AG04449 (cell line): ENCODE data around the gene GPRIN3.
"Not testable (repeated sequence)": the region's sequence is repeated elsewhere in the genome, so short reads cannot be mapped to it uniquely, and the experiment has no call there.

ENCODE experiments used
- CTCF ChIA-PET: fragments of 350-600 bp; formaldehyde crosslinking; extraction: SDS; loops from one replicate; lab custom pipeline; 2021; ENCODE audit warnings: antibody characterized with exemption; lab: Yijun Ruan, JAX
- POLR2A ChIA-PET: fragments of 400-600, 350-600 bp; formaldehyde crosslinking; extraction: SDS; loops from one replicate; lab custom pipeline; 2020; ENCODE audit warnings: antibody characterized with exemption, inconsistent platforms; lab: Yijun Ruan, JAX
- DNase-seq: peaks from one replicate; pipeline ENCODE4 v3.0.0-alpha.2; 2010; ENCODE audit warnings: low read depth, low spot score
- H3K4me3 ChIP-seq: 2 replicates; pipeline ENCODE4 v1.5.1; 2011; ENCODE audit warnings: low read depth, mild to moderate bottlenecking, control low read depth, low read length
- CTCF ChIP-seq: IDR thresholded peaks from one replicate; pipeline ENCODE4 v1.5.1; 2011; ENCODE audit warnings: mild to moderate bottlenecking, moderate library complexity, low read length, control low read depth, inconsistent platforms; ENCODE audit not compliant: insufficient read depth; ENCODE audit errors: missing control alignments

Gene GPRIN3

DNA sequence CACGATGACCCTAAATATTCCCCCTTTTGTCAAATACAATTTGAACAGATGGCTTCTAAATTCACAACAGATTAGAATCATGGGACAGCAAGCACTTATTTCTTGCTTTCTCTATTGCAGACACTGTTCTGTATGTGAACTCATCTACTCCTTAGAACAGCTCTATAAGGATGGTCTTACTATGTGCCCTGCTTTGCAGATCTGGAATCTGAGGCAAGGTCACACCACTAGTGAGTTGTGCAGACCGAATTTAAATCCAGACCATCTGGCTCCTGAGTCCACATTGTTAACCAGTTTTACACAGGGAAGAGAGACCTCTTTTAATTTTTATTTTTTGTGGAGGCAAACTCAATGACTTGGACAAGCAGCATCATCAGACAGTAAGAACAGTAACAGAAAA is 50.2 kb downstream of the GPRIN3 start:
- H3K4me3 ChIP-seq: no peak overlapping the region
- ChIA-PET POLR2A (no interaction called here), CTCF (interaction anchor here (1.1 kb wide), 1 partner anchor 15 kb away, joined by 3 read pairs; no protein-coding TSS in a partner anchor)
- TF ChIP-seq CTCF: no peak
- no peak for DNase-seq

DNA sequence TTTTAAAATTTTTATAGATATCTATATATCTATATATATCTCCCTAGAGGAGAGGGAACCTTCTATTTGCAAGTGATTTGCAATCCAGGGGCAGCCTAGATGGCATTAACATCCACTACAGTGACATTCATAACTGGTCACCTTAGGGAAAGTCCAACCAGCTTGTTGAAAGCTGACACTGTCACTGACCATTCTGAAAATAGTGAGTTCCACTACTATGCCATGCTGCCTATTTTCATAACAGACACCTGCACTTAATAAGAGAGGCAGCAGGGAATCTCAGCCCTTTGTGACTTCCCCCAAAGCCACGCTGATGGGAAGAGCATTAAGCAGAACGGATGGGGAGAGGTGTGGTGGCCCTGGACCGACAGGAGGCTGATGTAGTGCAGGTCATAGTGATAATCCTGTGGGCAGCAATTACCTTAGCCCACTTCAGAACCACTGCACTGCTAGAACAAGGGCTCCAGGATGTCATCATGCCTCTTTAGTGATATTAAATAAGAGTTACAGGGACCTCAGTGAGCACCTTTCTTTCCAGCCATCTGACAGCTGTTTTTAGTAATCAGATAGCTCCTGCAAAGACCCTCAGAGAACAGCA is 51.3 kb downstream of the GPRIN3 start:
- DNase-seq: no peak
- H3K4me3 ChIP-seq: no peak overlapping the region
- no peak for TF ChIP-seq CTCF
- CTCF ChIA-PET: interaction anchor here (1.1 to 1.3 kb wide), 2 partner anchors 14 to 161 kb away, joined by 3 to 6 read pairs; no protein-coding TSS in a partner anchor
- POLR2A ChIA-PET: no interaction called here

DNA sequence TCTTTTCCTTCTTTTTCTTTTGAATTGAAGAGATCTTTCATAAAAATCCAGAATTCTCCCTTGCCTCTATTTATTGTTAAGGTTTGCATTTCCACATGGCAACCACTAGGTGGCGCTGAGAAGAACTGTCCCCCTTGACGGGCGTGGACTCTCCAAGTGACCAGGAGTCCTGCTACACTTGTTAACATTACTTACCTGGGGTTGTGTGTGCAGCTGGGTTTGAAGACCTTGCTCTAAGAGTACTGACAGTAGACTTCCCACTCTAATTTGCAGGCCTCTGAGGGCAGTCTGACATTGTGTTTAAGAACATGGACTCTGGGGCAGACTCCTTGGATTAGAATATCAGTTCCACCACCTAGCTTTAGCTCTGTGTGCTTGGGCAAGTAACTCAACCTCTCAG is 52.8 kb downstream of the GPRIN3 start:
- ChIA-PET POLR2A (no interaction called here), CTCF (interaction anchor here (0.9 to 1.9 kb wide), 4 partner anchors 66 to 188 kb away, joined by 3 to 12 read pairs (median 4); no protein-coding TSS in a partner anchor)
- DNase-seq: no peak
- no peak overlapping the region for H3K4me3 ChIP-seq
- peak; percentile 62 for TF ChIP-seq CTCF

- CTCF ChIA-PET: interaction anchor here (0.7 to 1.9 kb wide), 4 partner anchors 8 to 181 kb away, joined by 3 to 12 read pairs (median 3); no protein-coding TSS in a partner anchor
- H3K4me3 ChIP-seq, DNase-seq, POLR2A ChIA-PET: not testable (repeated sequence)
Measured at GRCh38 chr4:89254347-89254746, 53.3 kb downstream of the GPRIN3 start.

DNA sequence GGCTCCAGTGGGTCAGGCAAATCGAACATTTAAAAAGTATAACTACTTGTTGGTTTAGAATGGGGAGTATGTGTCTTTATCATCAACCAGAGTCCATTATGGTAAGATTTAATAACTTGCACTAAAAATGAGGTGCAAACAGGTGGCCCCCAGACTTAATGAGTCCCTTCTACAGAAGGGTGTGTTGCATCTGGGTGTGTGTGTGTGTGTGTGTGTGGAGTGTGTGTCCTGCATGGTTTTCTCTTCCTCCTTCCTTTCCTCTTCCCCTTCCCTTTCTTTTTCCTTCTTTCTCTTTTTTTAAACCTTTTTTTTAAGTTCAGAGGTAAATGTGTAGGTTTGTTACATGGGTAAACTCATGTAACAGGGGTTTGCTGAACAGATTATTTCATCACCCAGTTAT is 53.7 kb downstream of the GPRIN3 start:
- POLR2A ChIA-PET: no interaction called here
- H3K4me3 ChIP-seq: no peak overlapping the region
- CTCF ChIA-PET: interaction anchor here (0.7 to 1.9 kb wide), 3 partner anchors 8 to 181 kb away, joined by 3 to 12 read pairs (median 3); no protein-coding TSS in a partner anchor
- no peak for TF ChIP-seq CTCF
- DNase-seq: no peak

- no peak for TF ChIP-seq CTCF
- ChIA-PET CTCF (interaction anchor here (1.0 to 1.5 kb wide), 2 partner anchors 9 to 176 kb away, joined by 3 read pairs; no protein-coding TSS in a partner anchor), POLR2A (no interaction called here)
- DNase-seq: no peak
- no peak overlapping the region for H3K4me3 ChIP-seq
Measured at GRCh38 chr4:89253311-89253710, 54.3 kb downstream of the GPRIN3 start.
